Hepatocyte (in vitro differentiated cells): ENCODE results near the gene CD3E. TPM values are rescaled to one million over a fixed set of nuclear protein-coding genes. Genes with fewer than 3 reads are reported as not detected.

Experiments used
- DNase-seq: peaks from one replicate; pipeline ENCODE4 v3.0.0-alpha.2; 2016; ENCODE audit warnings: low spot score
- H2AFZ ChIP-seq: fragments of 200-600 bp; sonication (generic); 2 replicates; pipeline ENCODE4 v1.6.0; 2016; ENCODE audit warnings: antibody characterized with exemption, mild to moderate bottlenecking
- H3K27ac ChIP-seq: fragments of 200-600 bp; sonication (generic); 2 replicates; pipeline ENCODE4 v1.5.1; 2016; ENCODE audit warnings: mild to moderate bottlenecking
- H3K27me3 ChIP-seq: fragments of 200-600 bp; sonication (generic); 2 replicates; pipeline ENCODE4 v1.6.1; 2016
- H3K36me3 ChIP-seq: fragments of 200-600 bp; sonication (generic); replicated peaks from 2 replicates; pipeline ENCODE4 v1.5.1; 2016; ENCODE audit warnings: low read depth; ENCODE audit not compliant: insufficient read depth
- H3K4me1 ChIP-seq: fragments of 200-600 bp; sonication (generic); 2 replicates; pipeline ENCODE4 v1.5.1; 2016; ENCODE audit warnings: mild to moderate bottlenecking, moderate library complexity; ENCODE audit not compliant: insufficient read depth
- H3K4me2 ChIP-seq: fragments of 200-600 bp; sonication (generic); 2 replicates; pipeline ENCODE4 v1.6.0; 2016
- H3K4me3 ChIP-seq: fragments of 200-600 bp; sonication (generic); 2 replicates; pipeline ENCODE4 v1.5.1; 2016; ENCODE audit warnings: mild to moderate bottlenecking
- H3K79me2 ChIP-seq: fragments of 200-600 bp; sonication (generic); 2 replicates; pipeline ENCODE4 v1.6.0; 2017; ENCODE audit warnings: mild to moderate bottlenecking
- H3K9me2 ChIP-seq: fragments of 200-600 bp; sonication (generic); replicated peaks from 2 replicates; pipeline ENCODE4 v1.6.0; 2017; ENCODE audit warnings: mild to moderate bottlenecking; ENCODE audit not compliant: insufficient read depth
- H3K9me3 ChIP-seq: fragments of 200-600 bp; sonication (generic); 2 replicates; pipeline ENCODE4 v1.5.1; 2016; ENCODE audit warnings: low read depth, mild to moderate bottlenecking
- H4K20me1 ChIP-seq: fragments of 200-600 bp; sonication (generic); 2 replicates; pipeline ENCODE4 v1.6.0; 2016; ENCODE audit warnings: mild to moderate bottlenecking; ENCODE audit not compliant: insufficient read depth, poor library complexity, severe bottlenecking
- EZH2 ChIP-seq: fragments of 200-600 bp; sonication (generic); IDR thresholded peaks from 2 replicates; pipeline ENCODE4 v1.6.1; 2016; ENCODE audit warnings: antibody characterized with exemption, mild to moderate bottlenecking, borderline replicate concordance
- EZH2phosphoT487 ChIP-seq: fragments of 200-600 bp; sonication (generic); IDR thresholded peaks from one replicate; pipeline ENCODE4 v1.6.1; 2018; ENCODE audit warnings: antibody characterized with exemption, mild to moderate bottlenecking, low read depth, moderate library complexity; ENCODE audit not compliant: unreplicated experiment, severe bottlenecking
- WGBS: methylation state at CpG from one replicate; pipeline ENCODE4 v1.1.6; 2016; ENCODE audit warnings: low lambda C conversion rate; ENCODE audit errors: missing lambda C conversion rate; 5-methylcytosine and 5-hydroxymethylcytosine counted together
- polyA plus RNA-seq: library from polyadenylated mRNA; unstranded; fragments of >200 nt; fragmentation: Nextera tagmentation; extraction: Ambion mirVana; gene quantifications from 2 replicates; pipeline ENCODE4 v1.2.1, GENCODE V29; 2016
- total RNA-seq: library from RNA; depleted of rRNA; stranded (reverse); fragments of >200 nt; gene quantifications from 2 replicates; pipeline ENCODE4 v1.2.3, GENCODE V29; 2014
- TF ChIP-seq, protein P1 (sequence below): fragments of 200-600 bp; sonication (generic); IDR thresholded peaks from 2 replicates; pipeline ENCODE4 v1.5.1; 2016; ENCODE audit warnings: antibody characterized with exemption, mild to moderate bottlenecking; ENCODE audit not compliant: poor library complexity

The CD3E gene
- not detected in 2 replicates for total RNA-seq
- polyA plus RNA-seq, result not detected in 2 replicates

DNA sequence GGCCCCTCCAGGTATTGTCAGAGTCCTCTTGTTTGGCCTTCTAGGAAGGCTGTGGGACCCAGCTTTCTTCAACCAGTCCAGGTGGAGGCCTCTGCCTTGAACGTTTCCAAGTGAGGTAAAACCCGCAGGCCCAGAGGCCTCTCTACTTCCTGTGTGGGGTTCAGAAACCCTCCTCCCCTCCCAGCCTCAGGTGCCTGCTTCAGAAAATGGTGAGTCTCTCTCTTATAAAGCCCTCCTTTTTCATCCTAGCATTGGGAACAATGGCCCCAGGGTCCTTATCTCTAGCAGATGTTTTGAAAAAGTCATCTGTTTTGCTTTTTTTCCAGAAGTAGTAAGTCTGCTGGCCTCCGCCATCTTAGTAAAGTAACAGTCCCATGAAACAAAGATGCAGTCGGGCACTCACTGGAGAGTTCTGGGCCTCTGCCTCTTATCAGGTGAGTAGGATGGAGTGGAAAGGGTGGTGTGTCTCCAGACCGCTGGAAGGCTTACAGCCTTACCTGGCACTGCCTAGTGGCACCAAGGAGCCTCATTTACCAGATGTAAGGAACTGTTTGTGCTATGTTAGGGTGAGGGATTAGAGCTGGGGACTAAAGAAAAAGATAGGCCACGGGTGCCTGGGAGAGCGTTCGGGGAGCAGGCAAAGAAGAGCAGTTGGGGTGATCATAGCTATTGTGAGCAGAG, at the start of gene CD3E:
CD3E (plus strand) TSS at position 163 of the 681 bp plus-strand sequence; CDS start at position 386, 223 bp downstream.
- WGBS, result 88% methylated on average over 8 of the region's 8 CpGs
- H2AFZ ChIP-seq, result no peak within 1 kb of the TSS
- TF ChIP-seq EZH2phosphoT487 (no peak), EZH2 (no peak)
- TF ChIP-seq, protein P1, sequence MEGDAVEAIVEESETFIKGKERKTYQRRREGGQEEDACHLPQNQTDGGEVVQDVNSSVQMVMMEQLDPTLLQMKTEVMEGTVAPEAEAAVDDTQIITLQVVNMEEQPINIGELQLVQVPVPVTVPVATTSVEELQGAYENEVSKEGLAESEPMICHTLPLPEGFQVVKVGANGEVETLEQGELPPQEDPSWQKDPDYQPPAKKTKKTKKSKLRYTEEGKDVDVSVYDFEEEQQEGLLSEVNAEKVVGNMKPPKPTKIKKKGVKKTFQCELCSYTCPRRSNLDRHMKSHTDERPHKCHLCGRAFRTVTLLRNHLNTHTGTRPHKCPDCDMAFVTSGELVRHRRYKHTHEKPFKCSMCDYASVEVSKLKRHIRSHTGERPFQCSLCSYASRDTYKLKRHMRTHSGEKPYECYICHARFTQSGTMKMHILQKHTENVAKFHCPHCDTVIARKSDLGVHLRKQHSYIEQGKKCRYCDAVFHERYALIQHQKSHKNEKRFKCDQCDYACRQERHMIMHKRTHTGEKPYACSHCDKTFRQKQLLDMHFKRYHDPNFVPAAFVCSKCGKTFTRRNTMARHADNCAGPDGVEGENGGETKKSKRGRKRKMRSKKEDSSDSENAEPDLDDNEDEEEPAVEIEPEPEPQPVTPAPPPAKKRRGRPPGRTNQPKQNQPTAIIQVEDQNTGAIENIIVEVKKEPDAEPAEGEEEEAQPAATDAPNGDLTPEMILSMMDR, result no peak
- no peak within 1 kb of the TSS for H3K27ac ChIP-seq
- H3K79me2 ChIP-seq, result no peaks in the 10 kb centered on the region
- H3K9me2 ChIP-seq, result no peaks in the 10 kb centered on the region
- H3K4me3 ChIP-seq, result no peak within 1 kb of the TSS
- peaks cover 12% of the 10 kb centered on the region for H3K27me3 ChIP-seq
- no peaks in the 10 kb centered on the region for H3K36me3 ChIP-seq
- H4K20me1 ChIP-seq, result no peaks in the 10 kb centered on the region
- no peaks in the 10 kb centered on the region for H3K4me1 ChIP-seq
- no peaks in the 10 kb centered on the region for H3K9me3 ChIP-seq
- DNase-seq, result no peak
- no peak within 1 kb of the TSS for H3K4me2 ChIP-seq

DNA sequence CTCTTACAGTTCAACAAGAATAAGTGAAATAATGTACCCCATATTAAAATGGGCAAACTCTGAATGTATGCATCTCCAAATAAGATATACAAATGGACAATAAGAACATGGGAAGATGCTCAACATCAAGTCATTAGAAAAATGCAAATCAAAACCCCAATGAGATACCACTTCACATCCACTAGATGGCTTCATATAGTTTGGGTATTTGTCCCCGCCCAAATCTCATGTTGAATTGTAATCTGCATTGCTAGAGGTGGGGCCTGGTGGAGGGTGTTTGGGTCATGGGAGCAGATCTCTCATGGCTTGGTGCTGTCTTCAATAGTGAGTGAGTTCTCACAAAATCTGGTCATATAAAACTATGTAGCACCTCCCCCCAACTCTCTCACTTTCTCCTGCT, 46.1 kb upstream of the CD3E start:
- 42% methylated on average over 1 of the region's 1 CpG for WGBS
- Histone ChIP-seq H3K9me2 (no peaks in the 10 kb centered on the region), H3K4me1 (peaks cover 4% of the 10 kb centered on the region), H3K4me2 (no peak overlapping the region), H3K27ac (no peak overlapping the region), H3K79me2 (peaks cover 28% of the 10 kb centered on the region), H2AFZ (no peak overlapping the region), H3K36me3 (no peaks in the 10 kb centered on the region), H3K27me3 (no peaks in the 10 kb centered on the region), H3K9me3 (no peaks in the 10 kb centered on the region), H3K4me3 (no peak overlapping the region), H4K20me1 (no peaks in the 10 kb centered on the region)
- TF ChIP-seq EZH2 (no peak), EZH2phosphoT487 (no peak)
- TF ChIP-seq, protein P1, result peak; percentile 9
- DNase-seq, result no peak

DNA sequence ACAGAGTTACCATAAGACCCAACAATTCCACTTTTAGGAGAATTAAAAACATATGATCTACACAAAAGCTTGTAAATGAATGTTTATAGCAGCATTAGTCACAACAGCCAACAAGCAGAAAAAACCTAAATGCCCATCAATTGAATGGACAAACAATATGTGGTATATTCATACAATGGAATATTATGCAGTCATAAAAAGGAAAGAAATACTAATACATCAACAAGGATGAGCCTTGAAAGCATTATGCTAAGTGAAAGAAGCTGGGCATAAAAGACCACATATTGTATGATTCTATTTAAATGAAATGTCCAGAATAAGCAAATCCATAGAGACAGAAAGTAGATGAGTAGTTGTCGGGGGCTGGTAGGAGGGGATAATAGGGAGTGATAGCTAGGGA, 45.4 kb upstream of the CD3E start:
- no peak for DNase-seq
- Histone ChIP-seq H3K36me3 (no peaks in the 10 kb centered on the region), H3K4me3 (no peak overlapping the region), H3K4me1 (peaks cover 4% of the 10 kb centered on the region), H4K20me1 (no peaks in the 10 kb centered on the region), H3K27ac (no peak overlapping the region), H3K79me2 (peaks cover 29% of the 10 kb centered on the region), H3K9me2 (no peaks in the 10 kb centered on the region), H3K27me3 (no peaks in the 10 kb centered on the region), H3K9me3 (no peaks in the 10 kb centered on the region), H2AFZ (no peak overlapping the region), H3K4me2 (no peak overlapping the region)
- WGBS, result 100% methylated on average over 1 of the region's 1 CpG
- TF ChIP-seq EZH2phosphoT487 (no peak), EZH2 (no peak)
- TF ChIP-seq, protein P1, result no peak
